Ishikawa (cell line): ENCODE results near the gene AGTRAP.

ENCODE experiments used
- CEBPB ChIP-seq: IDR thresholded peaks from 2 replicates; pipeline ENCODE4 v1.6.1; 2012
- FOXM1 ChIP-seq: IDR thresholded peaks from 2 replicates; pipeline ENCODE4 v1.6.1; 2012; ENCODE audit warnings: low read depth, borderline replicate concordance
- TF ChIP-seq, protein P1 (sequence below): IDR thresholded peaks from 2 replicates; pipeline ENCODE4 v1.6.1; 2012; ENCODE audit warnings: low read depth, mild to moderate bottlenecking

DNA sequence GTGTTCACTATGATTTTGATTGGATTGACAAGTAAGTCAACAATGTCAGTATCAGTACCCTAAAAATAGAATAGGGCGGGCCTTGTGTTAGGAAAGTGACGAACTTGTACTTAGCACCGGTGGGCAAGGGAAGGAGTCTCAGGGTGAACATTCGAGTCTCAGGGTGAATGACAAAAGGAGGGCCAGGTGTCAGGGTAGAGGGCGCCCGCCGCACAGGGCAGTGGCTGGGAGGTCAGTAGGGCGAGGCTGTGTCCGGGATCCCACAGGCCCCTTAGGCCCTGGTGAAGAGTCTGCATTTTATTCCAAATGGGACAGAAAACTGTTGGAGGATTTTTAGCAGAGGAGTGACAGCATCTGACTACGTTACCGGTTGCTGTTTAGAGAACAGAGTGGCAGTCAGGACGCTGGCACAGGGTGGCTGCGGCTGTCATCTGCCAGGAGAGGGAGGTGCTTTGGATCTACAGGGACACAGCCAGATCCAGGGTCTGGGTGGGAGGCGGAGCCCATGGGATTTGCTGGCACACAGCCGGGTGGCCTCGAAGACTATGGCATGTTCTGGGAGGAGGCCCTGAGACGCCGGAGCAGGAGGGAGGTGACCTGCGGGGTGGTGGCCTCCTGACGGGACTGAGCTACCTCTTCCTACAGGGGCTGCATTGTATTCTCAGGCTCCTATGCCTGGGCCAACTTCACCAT lies 11.0 kb downstream of the AGTRAP start:
- no peak for TF ChIP-seq CEBPB
- TF ChIP-seq, protein P1, sequence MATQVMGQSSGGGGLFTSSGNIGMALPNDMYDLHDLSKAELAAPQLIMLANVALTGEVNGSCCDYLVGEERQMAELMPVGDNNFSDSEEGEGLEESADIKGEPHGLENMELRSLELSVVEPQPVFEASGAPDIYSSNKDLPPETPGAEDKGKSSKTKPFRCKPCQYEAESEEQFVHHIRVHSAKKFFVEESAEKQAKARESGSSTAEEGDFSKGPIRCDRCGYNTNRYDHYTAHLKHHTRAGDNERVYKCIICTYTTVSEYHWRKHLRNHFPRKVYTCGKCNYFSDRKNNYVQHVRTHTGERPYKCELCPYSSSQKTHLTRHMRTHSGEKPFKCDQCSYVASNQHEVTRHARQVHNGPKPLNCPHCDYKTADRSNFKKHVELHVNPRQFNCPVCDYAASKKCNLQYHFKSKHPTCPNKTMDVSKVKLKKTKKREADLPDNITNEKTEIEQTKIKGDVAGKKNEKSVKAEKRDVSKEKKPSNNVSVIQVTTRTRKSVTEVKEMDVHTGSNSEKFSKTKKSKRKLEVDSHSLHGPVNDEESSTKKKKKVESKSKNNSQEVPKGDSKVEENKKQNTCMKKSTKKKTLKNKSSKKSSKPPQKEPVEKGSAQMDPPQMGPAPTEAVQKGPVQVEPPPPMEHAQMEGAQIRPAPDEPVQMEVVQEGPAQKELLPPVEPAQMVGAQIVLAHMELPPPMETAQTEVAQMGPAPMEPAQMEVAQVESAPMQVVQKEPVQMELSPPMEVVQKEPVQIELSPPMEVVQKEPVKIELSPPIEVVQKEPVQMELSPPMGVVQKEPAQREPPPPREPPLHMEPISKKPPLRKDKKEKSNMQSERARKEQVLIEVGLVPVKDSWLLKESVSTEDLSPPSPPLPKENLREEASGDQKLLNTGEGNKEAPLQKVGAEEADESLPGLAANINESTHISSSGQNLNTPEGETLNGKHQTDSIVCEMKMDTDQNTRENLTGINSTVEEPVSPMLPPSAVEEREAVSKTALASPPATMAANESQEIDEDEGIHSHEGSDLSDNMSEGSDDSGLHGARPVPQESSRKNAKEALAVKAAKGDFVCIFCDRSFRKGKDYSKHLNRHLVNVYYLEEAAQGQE: no peak
- no peak for TF ChIP-seq FOXM1
